GM12865 (cell line): ENCODE data around the gene TAS2R41.

ENCODE experiments used
- DNase-seq: peaks from one replicate; pipeline ENCODE4 v3.0.0; 2010; ENCODE audit warnings: low read depth
- H3K4me3 ChIP-seq: 2 replicates; pipeline ENCODE4 v1.5.1; 2011; ENCODE audit warnings: mild to moderate bottlenecking, low read depth, low read length, control low read depth
- TF ChIP-seq, protein P1 (sequence below): IDR thresholded peaks from 2 replicates; pipeline ENCODE4 v1.5.1; 2011; ENCODE audit warnings: low read length, control low read depth, low read depth, inconsistent platforms; ENCODE audit not compliant: insufficient read depth; ENCODE audit errors: missing control alignments

TAS2R41 gene

DNA sequence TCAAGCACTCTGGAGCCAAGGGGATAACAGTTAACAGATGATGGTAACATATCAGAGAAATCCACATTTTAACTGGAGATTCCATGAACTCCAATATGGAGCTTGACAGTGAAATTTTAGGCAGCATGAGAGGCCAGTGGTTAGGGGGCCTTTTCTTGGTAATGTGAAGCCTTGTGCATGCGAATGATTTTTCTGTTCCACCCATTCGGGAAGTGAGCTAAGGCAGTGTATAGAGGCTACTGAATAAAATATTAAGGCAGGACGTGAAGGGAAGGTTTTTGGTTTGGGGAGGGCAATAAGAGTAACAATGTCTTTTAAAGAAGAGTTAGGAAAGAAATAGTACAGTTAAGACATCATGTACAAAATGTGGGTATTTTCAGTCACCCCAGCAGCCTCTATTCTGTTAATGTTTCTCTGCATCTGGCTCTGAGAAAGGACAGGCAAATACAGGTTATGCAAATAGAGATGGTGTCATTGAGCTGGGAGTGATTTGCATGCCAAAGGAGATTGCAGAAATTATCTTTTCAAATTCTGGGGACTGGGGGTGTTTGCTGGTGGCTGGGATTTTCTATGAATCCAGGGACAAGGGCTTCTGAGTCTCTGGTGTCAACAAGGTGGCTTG, 41.2 kb upstream of the TAS2R41 start:
- H3K4me3 ChIP-seq, result no peak overlapping the region
- TF ChIP-seq, protein P1, sequence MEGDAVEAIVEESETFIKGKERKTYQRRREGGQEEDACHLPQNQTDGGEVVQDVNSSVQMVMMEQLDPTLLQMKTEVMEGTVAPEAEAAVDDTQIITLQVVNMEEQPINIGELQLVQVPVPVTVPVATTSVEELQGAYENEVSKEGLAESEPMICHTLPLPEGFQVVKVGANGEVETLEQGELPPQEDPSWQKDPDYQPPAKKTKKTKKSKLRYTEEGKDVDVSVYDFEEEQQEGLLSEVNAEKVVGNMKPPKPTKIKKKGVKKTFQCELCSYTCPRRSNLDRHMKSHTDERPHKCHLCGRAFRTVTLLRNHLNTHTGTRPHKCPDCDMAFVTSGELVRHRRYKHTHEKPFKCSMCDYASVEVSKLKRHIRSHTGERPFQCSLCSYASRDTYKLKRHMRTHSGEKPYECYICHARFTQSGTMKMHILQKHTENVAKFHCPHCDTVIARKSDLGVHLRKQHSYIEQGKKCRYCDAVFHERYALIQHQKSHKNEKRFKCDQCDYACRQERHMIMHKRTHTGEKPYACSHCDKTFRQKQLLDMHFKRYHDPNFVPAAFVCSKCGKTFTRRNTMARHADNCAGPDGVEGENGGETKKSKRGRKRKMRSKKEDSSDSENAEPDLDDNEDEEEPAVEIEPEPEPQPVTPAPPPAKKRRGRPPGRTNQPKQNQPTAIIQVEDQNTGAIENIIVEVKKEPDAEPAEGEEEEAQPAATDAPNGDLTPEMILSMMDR, result no peak
- DNase-seq, result no peak

DNA sequence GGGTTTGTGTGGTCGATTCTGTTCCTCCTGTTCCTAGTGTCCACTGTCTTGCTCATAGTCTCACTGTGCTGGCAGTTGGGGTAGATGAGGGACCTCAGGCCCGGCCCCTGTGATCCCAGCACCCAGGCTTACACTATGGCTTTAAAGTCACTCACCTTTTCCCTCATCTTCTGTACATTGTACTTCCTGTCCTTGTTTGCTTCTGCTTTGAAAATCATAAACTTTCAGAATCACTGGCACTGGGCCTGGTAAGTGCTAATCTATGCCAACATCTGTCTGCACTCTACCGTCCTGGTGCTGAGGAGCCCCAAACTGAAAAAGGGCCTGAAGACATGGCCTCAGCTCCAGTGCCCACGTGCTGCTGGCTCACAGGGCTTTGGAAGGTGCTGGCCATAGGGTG, 40.1 kb upstream of the TAS2R41 start:
- no peak for DNase-seq
- TF ChIP-seq, protein P1, result no peak
- H3K4me3 ChIP-seq, result no peak overlapping the region

DNA sequence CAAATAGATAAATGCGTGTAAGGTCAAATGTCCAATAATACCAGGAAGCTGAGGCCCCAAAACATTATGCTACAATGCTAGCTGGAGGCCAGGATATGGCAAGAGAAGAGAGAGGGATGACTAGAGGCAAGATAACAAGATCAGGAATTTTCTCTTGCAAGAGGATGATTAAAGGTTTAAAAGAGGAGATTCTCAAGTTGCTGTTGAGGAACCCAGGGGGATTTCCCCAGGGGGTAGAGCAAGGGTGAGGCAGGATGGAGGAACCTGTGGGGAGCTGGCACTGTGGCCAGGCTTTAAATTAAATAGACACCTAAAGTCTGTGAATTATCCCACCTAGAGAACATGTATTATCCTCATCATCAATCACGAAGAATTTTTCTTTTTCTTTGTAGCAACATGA, 37.8 kb upstream of the TAS2R41 start:
- no peak overlapping the region for H3K4me3 ChIP-seq
- TF ChIP-seq, protein P1, result no peak
- no peak for DNase-seq

DNA sequence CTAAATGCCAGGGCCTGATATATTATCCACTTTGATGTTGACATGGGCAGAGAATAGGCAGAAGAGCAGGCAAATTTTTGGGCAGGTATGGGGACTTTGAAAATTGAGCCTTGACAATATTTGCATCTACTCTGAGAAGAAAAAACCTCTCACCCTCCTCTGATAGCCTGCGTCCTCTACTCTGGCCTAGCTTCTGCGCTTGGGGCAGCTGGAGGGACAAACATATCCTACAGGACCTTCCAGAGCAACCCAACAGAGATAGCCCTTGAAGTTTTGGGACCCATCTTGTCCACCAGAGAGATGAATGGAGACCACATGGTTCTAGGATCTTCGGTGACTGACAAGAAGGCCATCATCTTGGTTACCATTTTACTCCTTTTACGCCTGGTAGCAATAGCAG, 34.5 kb upstream of the TAS2R41 start, which contains the start of gene TAS2R60:
TAS2R60 (plus strand) TSS at position 301 of the 400 bp plus-strand sequence; CDS start at position 301, 0 bp downstream.
- no peak for DNase-seq
- TF ChIP-seq, protein P1, result no peak

DNA sequence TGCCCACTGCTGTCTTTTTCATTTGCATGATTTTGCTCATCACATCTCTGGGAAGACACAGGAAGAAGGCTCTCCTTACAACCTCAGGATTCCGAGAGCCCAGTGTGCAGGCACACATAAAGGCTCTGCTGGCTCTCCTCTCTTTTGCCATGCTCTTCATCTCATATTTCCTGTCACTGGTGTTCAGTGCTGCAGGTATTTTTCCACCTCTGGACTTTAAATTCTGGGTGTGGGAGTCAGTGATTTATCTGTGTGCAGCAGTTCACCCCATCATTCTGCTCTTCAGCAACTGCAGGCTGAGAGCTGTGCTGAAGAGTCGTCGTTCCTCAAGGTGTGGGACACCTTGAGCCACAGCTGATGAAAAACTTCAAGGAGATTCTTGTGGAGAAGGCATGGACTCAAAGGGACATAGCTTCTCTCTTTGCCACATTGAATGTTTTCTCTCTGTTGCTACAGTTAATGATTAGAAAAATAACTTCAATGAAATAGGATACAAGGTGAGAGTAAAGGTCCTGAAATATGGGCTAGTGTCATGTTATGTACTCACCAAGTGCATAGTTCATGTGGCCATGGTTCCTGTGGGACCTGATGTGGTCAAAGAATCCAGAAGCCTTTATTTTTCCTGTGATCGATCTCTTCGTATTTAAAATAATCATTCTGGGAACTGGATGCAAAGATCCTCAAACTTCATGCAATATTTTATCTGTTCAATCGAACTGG, 33.5 kb upstream of the TAS2R41 start:
- H3K4me3 ChIP-seq, result no peak overlapping the region
- DNase-seq, result no peak
- TF ChIP-seq, protein P1, result no peak

More for the DNA sequence above, 34.5 kb upstream of the TAS2R41 start, which contains the start of gene TAS2R60:
- H3K4me3 ChIP-seq, result no peak within 1 kb of the TSS

DNA sequence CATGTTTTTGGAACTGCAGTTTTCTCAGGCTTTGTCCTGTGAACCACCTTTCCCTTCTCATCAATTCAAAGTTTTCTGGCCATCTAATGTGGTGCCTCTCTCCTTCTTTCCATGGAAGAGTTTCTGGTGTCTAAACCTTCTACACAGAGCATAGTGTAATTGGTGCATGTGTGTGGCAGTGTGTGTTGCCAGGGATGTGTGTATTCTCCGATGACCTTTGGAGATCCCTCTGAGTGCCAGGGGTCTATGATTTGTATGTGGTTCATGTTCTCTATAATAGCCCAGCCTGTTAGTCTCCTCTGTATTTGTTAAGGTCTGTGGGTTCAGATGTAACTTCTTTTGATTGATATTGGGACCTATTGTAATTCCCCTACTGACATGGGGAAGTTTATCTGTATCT, 32.9 kb upstream of the TAS2R41 start:
- TF ChIP-seq, protein P1, result no peak
- no peak overlapping the region for H3K4me3 ChIP-seq
- no peak for DNase-seq

DNA sequence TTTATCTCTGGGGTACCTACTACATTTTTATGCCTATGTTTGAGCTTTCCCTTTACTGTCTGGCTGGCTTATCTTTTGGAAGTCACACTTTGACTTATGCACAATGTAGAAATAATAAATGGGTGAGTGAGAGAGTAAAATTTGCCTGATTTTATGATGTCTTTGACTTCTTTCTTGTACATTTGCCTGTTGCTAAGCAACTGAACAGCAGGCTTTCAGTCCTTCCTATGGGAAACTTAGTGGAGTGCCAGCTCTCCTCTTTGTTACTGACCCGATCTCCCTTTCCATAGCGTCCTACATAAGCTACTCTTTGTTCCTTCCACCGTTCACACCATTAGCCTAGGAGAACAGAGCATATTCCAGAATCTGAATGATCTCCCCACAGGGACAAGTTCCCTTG, 30.2 kb upstream of the TAS2R41 start:
- H3K4me3 ChIP-seq, result no peak overlapping the region
- no peak for DNase-seq
- TF ChIP-seq, protein P1, result no peak
